NOMO-1 treated with DMSO at 0.1 percent for 48 hours (cell line): ENCODE results near the gene ARHGAP12.

ENCODE experiments used
- DNase-seq: peaks from one replicate; lab custom pipeline; 2025; ENCODE audit not compliant: unreplicated experiment; lab: John Stamatoyannopoulos, UW

Gene ARHGAP12

GRCh38 chr10:31885971-31886370, 42.7 kb downstream of the ARHGAP12 start:
- DNase-seq: no peak

DNA sequence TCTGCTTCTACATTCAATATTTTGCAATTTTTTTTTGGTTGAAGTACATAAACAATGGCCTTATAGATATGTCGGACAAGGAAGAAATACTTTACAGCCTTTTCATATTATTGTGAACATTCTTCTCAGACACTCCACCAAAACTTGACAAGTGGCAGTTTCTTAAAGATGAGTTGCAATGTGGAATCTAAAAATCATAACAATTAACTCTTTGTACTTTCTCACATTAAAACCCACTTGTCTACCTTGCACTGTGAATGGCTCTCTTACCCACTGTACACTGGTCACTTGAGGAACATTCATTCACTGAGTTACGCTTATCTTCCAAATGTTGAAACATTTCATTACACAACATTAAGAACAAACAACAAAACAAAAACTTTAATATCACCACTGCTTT, 44.2 kb downstream of the ARHGAP12 start:
- DNase-seq: no peak

DNA sequence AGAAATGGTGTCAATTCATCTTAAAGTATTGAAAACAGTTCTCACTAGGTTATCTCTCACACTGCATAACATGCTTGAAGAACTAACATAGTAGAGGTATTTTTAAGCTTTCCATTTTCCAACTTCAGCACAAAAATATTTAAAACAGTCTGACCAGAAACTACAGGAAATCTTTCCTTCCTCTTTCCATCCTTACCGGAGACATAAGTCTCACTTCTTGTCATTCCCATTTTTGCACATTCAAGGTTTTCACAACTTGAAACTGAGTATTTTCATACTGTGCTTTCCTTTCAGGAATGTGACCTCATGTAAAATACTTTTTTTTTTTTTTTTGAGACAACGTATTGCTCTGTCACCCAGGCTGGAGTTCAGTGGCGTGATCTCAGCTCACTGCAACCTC, 45.2 kb downstream of the ARHGAP12 start:
- DNase-seq: no peak

DNA sequence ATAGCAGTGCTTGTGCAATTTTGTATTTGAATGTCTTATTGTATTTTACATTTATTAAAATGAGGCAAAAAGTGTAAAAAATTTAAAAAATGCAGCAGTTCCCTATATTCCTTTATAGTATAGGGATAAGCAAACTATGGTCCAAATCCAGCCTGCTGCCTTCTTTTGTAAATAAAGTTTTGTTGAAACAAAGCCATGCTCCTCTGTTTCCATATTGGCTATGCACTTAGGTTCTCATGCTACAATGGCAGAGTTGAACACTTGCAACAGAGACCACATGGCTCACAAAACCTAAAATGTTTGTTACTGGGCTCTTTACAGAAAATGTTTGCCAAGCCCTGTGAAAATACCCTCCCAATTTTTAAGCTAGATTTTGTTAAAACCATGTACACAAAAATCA, 50.1 kb downstream of the ARHGAP12 start:
- no peak for DNase-seq

DNA sequence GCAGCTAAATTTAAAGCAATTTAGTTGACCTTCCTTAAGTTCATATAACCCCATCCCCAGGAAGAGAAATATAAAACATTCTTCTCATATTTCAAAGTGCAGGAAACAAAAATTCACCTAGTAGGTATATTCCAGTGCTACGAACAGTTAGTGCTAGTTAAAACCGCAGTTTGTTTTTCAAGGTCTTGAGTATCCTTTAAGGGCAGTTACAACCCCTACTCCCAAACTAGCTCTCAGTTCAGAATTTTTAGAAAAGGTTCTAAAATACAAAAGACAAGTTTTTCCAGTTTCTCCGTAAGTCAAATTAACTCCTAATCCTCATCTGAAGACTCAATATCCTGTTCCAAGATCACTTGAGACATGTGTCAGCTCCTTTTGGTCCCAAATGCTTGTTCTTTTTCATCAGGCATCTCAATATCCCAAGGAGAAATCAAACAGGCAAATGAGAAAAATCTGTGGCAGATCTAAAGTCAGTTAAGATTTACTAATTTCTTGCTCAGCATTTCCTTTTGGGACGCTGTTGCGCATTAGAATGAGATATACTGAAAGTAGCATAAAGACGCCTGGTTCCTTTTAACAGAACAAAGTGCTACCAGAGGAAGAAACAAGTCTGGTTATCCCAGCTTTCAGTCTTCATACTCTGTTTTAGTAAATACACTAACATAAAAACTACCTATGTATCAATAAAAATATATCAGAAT, 51.8 kb downstream of the ARHGAP12 start:
- no peak for DNase-seq

DNA sequence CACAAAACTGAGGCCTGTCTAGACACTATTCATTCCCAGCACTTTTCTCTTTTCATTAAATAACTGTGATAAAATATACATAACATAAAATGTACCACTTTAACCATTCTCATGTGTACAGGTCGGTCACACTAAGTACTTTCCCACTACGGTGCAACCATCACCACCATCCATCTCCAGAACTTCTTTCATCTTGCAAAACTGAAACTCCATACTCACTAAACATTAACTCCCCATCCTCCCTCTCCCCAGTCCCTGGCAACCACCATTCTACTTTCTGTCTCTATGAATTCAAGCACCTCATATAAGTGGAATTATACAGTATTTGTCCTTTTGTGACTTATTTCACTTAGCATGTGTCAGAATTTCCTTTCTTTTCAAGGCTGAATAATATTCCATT, 53.0 kb downstream of the ARHGAP12 start:
- no peak for DNase-seq

- no peak for DNase-seq
Measured at GRCh38 chr10:31873724-31874123, 54.9 kb downstream of the ARHGAP12 start.

DNA sequence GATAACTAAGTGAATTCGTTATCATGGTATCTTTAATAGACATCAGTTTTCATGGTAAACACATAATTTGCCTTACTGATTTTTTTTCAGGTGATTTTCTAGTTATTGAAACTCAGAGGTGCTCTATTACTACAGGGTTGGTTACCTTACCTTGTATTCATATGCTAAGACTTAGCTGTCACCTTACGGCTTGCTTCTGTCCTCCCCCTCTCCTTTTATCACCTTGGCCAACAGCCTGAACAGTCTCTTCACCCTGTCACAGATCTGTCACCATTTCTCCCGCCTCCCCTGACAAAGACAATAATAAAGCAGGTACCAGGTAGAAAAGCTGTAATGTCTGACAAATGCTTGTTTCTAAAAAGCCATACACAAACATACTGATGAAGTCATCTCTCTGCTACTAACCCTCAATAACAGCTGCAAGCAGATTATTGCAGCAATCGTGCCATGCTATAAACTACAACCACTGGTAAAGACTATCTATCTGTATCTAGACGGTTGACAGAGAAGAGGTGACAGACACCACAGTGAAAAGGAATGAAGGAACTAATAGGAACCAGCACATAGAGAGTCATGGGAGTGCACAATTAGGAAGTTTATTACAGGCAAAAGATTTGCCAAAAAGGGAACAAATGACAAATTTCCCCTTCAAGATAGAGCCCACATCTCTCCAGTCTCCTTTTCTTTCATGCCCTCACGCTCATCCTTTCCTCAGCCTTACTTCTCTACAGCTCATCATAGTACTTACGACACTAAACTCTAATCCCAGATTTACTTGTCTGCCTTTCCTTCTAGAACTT, 57.2 kb downstream of the ARHGAP12 start:
- no peak for DNase-seq

GRCh38 chr10:31867646-31868045, 61.0 kb downstream of the ARHGAP12 start:
- DNase-seq: no peak

- DNase-seq: peak; percentile 49
Measured at GRCh38 chr10:31866118-31866670, 62.4 kb downstream of the ARHGAP12 start.

DNA sequence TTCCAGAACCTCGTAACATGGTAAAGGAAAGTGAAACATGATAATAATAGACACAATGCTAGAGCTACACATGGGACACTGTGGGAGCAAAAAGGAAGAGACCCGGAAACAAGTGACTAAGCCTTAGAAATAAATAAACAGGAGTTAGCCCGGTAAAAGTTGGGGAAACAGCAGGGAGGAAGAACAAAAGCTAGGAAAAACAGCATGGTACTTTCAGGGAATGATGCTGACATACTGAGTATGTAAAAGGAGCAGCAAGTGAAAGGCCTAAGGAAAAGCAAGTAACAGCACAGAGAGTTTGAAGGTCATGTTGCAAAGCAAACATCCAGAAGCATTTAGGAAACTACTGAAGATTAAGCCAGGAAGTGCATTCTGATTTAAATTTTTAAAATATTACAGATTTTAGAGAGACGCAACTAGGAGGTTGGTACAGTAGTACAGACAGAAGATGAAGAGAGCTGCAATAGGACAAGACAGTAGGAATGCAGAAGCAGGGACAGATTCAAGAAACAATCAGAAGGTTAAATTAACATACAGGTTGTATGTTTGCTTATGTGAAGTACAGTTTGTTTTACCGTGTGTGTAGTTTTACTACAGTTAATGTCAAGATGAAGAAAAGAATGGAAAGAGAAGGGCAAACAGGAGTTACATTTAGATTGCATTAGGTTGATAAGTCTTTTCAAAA, 63.7 kb downstream of the ARHGAP12 start:
- no peak for DNase-seq

DNA sequence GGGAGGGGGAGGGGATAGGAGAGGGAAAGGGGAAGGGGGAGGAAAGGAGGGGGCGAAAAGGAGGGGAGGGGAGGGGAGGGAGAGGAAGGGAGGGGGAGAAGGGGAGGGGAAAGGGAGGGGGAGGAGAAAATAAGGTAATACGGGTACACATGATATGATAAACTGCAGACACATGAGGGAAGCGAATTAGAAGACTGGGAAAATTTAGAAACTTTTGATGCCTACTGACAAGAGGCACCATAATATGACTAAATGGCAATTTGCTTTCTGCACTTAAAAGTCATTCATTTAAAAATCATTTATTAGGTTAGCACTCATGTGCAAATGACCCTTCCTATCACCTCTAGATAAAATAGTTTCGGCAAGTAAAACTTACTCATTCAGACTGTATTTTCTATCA, 73.6 kb downstream of the ARHGAP12 start:
- DNase-seq: no peak

DNA sequence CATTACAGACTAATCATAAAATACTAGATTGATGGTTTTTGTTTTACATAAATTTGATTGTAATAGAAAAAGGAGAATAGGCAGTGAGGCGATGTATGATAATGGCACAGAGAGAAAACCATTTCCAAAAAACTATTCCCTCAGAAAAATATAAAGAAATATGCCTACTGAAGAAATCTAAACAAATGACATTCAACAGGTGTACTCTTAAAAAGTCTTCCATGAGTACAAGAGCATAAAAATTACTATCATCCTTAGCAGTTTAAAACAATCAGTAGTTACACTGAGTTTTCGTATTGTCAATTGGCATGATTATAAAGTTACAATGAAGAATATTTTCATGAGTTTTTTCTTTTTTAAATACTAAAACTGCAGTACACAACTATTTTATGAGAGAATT, 75.0 kb downstream of the ARHGAP12 start:
- no peak for DNase-seq

GRCh38 chr10:31851216-31851615, 77.4 kb downstream of the ARHGAP12 start:
- DNase-seq: no peak

GRCh38 chr10:31847515-31847914, 81.1 kb downstream of the ARHGAP12 start:
- DNase-seq: no peak

- no peak for DNase-seq
Measured at GRCh38 chr10:31838709-31839108, 89.9 kb downstream of the ARHGAP12 start.

DNA sequence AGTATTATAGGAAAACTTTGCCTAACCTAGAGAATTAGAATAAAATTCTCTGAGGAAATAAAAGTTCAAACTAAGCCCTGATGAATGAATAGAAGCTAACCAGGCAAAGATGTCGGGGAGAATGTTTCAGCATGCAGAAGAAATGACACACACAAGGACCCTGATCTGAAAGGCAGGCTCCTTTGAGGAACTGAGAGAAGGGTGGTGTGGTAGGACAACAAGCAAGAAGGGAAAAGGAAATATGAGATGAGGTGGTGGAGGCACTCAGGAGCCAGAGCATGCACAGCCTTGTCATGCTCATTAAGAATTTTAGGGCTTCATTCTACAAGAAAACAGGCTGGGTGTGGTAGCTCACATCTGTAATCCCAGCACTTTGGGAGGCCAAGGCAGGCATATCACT, 90.6 kb downstream of the ARHGAP12 start:
- DNase-seq: no peak

GRCh38 chr10:31836569-31837406, 91.8 kb downstream of the ARHGAP12 start:
- peak; percentile 39 for DNase-seq

DNA sequence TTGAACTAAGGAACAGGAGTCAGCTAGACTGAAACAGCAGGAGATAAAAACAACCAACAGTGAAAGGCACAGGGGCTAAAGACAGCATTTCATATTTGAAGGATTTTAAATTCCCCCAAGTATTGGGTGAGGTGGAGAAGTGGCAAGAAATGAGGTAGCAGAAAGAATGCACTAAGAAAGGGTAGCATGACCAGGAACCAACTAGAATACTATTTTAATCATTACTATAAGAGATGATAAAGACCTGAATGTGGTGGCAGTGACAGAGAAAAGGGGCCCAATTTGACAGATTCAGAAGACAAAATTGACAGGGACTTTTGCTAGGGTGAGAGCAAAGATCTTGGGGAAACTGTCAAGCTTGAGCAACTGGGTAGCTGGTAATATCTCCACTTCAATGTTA, 94.9 kb downstream of the ARHGAP12 start:
- no peak for DNase-seq

GRCh38 chr10:31832261-31832660, 96.4 kb downstream of the ARHGAP12 start:
- DNase-seq: no peak

DNA sequence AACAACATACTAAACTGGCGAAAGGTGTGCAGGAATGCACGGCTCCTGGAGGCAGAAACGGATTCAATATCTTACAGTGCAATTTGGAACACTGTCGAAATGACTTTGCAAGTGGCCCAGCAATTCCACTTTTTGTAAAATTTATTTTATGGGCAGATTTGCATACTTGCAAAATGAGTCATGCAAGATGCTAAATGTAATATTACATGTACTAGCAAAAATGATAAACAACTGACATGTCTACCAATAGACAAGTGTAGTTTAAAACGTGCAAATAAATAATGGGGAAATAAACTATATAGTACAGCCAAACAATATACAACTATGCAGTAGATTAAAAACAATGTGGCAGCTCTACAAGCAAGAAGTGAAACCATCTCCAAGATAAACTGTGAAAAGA, 97.7 kb downstream of the ARHGAP12 start:
- DNase-seq: no peak
